Measurements from ENCODE around the gene FLT4. TPM values are rescaled to one million over a fixed set of nuclear protein-coding genes. Genes with fewer than 3 reads are reported as not detected.
A peak's percentile ranks its signal among the peaks of the same experiment; 100 is the strongest.

Gene FLT4
- total and polyA plus RNA-seq, 4 donors: 12.6 to 42.1 (median 25.3) TPM

DNA sequence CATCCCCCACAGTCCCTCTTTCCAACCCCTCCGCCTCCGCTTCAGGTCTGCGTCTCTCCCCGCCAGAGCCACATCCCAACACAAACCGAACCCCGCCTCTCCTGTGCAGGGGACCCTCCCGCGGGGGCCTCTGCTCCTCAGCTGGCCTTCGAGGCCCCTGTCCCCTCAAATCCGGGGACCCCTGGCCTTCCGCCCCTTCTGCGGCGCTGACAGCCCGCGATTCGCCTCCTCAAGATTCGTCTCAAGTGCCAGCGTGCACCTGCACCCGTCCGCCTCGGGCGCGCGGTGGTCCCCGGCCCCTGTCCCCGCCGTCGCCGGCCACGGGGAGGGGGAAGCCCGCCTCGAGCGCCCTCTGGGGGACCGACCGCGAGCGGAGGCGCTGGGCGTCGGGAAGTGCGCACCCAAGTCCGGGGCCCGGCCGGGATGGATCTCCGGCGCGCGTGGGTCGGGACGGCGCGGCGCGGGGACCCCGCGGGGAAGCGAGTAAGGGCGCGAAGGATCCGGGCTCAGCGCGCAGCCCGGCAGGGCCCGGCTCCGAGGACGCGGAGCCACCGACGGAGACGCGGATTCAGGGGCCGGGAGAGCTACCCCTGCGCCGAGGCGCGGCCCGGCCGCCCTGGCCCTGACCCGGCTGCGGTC is 623 bp downstream of the FLT4 start:
- H3K4me3 ChIP-seq: peak overlapping the region; percentile 70
- H3K27me3 ChIP-seq (ENCODE audit: control insufficient read depth in 3 of 3, insufficient read depth in 3 of 3, low read length in 2 of 3): peaks cover 0 to 39% (median 38%) of the 10 kb centered on the region in 3 donors
- TF ChIP-seq, protein P1, sequence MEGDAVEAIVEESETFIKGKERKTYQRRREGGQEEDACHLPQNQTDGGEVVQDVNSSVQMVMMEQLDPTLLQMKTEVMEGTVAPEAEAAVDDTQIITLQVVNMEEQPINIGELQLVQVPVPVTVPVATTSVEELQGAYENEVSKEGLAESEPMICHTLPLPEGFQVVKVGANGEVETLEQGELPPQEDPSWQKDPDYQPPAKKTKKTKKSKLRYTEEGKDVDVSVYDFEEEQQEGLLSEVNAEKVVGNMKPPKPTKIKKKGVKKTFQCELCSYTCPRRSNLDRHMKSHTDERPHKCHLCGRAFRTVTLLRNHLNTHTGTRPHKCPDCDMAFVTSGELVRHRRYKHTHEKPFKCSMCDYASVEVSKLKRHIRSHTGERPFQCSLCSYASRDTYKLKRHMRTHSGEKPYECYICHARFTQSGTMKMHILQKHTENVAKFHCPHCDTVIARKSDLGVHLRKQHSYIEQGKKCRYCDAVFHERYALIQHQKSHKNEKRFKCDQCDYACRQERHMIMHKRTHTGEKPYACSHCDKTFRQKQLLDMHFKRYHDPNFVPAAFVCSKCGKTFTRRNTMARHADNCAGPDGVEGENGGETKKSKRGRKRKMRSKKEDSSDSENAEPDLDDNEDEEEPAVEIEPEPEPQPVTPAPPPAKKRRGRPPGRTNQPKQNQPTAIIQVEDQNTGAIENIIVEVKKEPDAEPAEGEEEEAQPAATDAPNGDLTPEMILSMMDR (IDR thresholded peaks at IDR 0.05; ENCODE audit: control extremely low read depth, extremely low read depth): no peak
- H3K27ac ChIP-seq (ENCODE audit: low read depth in 1 of 2, low read length in 1 of 2): peak overlapping the region in 1 of 2 donors; percentile 69
- WGBS, 2 donors: 5 to 12% methylated on average over 49 to 80 of the region's 80 CpGs
- H3K36me3 ChIP-seq (ENCODE audit: control insufficient read depth in 4 of 4, insufficient read depth in 4 of 4, low read length in 4 of 4): no peaks in the 10 kb centered on the region
- H3K9ac ChIP-seq (ENCODE audit: insufficient read depth in 1 of 2, low read length in 2 of 2): no peak overlapping the region
- H3K9me3 ChIP-seq (ENCODE audit: control insufficient read depth in 4 of 4, insufficient read depth in 3 of 4, low read length in 3 of 4): peaks cover 0 to 1% (median 0%) of the 10 kb centered on the region in 4 donors
- peaks cover 0 to 15% (median 0%) of the 10 kb centered on the region in 5 donors for H3K4me1 ChIP-seq (ENCODE audit: control insufficient read depth in 5 of 5, insufficient read depth in 5 of 5, low read length in 5 of 5)
- no peak for DNase-seq
- ATAC-seq (ENCODE audit: insufficient read depth, low FRiP score): no peak

DNA sequence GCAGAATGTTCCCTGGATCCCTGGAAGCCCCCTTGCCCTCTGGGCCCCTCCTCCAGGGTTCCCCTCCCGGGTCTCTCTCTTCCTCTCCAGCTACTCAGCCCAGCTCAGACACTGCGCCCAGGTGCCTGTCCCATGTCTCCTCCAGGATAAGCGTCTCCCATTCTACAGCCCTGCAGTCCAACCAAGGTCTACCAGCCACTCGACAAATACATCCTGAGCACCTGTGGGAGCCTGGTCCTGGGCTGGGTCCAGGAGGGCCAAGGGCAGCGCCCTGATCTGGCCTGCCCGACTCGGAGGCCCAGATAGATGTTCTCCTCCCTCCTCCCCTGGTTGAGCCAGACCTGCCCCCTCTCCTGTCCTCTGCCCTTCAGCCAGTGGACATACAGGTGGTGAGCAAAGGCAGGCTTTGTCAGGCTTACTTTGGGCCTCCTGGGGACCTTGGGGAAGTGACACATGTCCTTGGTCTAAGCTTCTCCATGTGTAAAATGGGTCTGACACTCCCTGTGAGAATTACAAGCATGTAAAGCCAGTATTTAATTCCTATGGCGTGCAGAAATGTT is 1.4 kb downstream of the FLT4 start:
- H3K9ac ChIP-seq (ENCODE audit: insufficient read depth in 1 of 2, low read length in 2 of 2): no peak overlapping the region
- TF ChIP-seq, protein P1 (IDR thresholded peaks at IDR 0.05; ENCODE audit: control extremely low read depth, extremely low read depth): no peak
- H3K4me1 ChIP-seq (ENCODE audit: control insufficient read depth in 5 of 5, insufficient read depth in 5 of 5, low read length in 5 of 5): peaks cover 0 to 15% (median 0%) of the 10 kb centered on the region in 5 donors
- no peak for ATAC-seq (ENCODE audit: insufficient read depth, low FRiP score)
- H3K4me3 ChIP-seq: no peak overlapping the region
- peak overlapping the region in 1 of 2 donors; percentile 0 for H3K27ac ChIP-seq (ENCODE audit: low read depth in 1 of 2, low read length in 1 of 2)
- DNase-seq: no peak
- peaks cover 0 to 42% (median 38%) of the 10 kb centered on the region in 3 donors for H3K27me3 ChIP-seq (ENCODE audit: control insufficient read depth in 3 of 3, insufficient read depth in 3 of 3, low read length in 2 of 3)
- 81 to 85% methylated on average over 8 of the region's 8 CpGs for WGBS, 2 donors
- peaks cover 0 to 1% (median 0%) of the 10 kb centered on the region in 4 donors for H3K9me3 ChIP-seq (ENCODE audit: control insufficient read depth in 4 of 4, insufficient read depth in 3 of 4, low read length in 3 of 4)
- no peaks in the 10 kb centered on the region for H3K36me3 ChIP-seq (ENCODE audit: control insufficient read depth in 4 of 4, insufficient read depth in 4 of 4, low read length in 4 of 4)

DNA sequence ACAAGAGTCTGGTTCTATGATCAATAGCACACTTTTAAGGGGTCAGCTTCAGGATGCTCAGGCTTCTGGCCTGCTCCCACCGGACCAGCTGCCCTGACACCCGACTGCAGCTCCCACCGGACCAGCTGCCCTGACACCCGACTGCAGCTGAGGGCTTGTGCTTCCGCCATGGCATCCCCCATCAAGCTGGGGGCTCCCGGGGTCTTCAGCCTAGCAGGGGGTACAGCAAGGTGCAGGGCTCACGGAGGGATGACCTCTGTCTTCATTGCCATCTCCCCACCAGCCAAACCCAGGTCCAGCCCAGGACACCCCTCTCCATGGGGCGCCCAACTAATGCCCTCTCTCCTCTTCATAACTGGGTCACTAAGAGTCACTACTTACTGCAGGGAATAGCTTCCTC is 1.9 kb downstream of the FLT4 start:
- H3K9me3 ChIP-seq (ENCODE audit: control insufficient read depth in 4 of 4, insufficient read depth in 3 of 4, low read length in 3 of 4): peaks cover 0 to 1% (median 0%) of the 10 kb centered on the region in 4 donors
- no peak overlapping the region for H3K4me3 ChIP-seq
- DNase-seq (no peak), ATAC-seq (ENCODE audit: insufficient read depth, low FRiP score) (no peak)
- TF ChIP-seq, protein P1 (IDR thresholded peaks at IDR 0.05; ENCODE audit: control extremely low read depth, extremely low read depth): no peak
- 77 to 95% methylated on average over 7 to 8 of the region's 8 CpGs for WGBS, 2 donors
- H3K9ac ChIP-seq (ENCODE audit: insufficient read depth in 1 of 2, low read length in 2 of 2): no peak overlapping the region
- peaks cover 0 to 15% (median 0%) of the 10 kb centered on the region in 5 donors for H3K4me1 ChIP-seq (ENCODE audit: control insufficient read depth in 5 of 5, insufficient read depth in 5 of 5, low read length in 5 of 5)
- H3K27ac ChIP-seq (ENCODE audit: low read depth in 1 of 2, low read length in 1 of 2): no peak overlapping the region
- no peaks in the 10 kb centered on the region for H3K36me3 ChIP-seq (ENCODE audit: control insufficient read depth in 4 of 4, insufficient read depth in 4 of 4, low read length in 4 of 4)
- peaks cover 0 to 37% (median 34%) of the 10 kb centered on the region in 3 donors for H3K27me3 ChIP-seq (ENCODE audit: control insufficient read depth in 3 of 3, insufficient read depth in 3 of 3, low read length in 2 of 3)
